Measurements from ENCODE around the gene GORASP2. TPM values are rescaled to one million over a fixed set of nuclear protein-coding genes. Genes with fewer than 3 reads are reported as not detected.
A peak's percentile ranks its signal among the peaks of the same experiment; 100 is the strongest.

Gene GORASP2
- total and polyA plus RNA-seq, 2 of the 4 experiments (the other 2 are of a cell fraction) = 53.1 to 156 TPM

DNA sequence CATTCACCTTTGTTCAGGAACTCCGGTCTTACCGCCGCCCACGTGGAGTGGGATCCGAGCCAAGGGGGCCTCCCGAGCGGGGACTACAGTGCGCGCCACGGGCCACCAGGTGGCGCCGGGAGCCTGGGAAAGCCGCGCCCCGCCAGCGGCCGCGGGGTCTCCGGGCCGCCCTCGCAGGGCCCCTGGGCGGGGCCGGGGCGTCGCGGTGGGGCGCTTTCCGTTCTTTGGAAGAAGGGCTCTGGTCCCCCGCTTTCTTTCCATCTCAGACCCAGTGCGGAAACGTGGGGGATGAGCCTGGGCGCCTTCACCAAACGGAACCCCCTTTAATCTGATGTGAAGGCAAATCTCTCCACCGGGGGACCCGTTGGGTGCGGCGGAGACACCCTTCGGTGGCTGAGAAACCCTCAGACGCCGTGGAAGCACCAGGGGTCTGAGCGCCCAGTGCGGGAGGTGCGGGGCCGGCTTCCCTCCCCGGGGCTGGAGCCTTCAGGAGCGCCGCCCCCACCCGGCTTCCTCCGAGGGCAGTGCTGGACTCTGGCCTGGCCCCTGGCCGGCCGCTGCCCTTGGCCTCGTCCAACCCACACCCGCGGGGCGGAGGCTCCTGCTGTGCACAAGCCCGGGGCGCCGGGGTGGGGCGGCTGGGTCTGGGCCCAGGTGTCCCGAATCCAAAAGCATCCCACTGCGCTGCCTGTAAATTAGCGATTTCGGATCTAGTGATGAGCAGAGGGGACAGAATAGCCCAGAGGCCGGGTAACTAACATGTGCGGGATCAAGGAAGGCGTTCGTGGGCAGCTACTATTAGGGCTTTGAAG is 44.6 kb downstream of the GORASP2 start:
- 21% methylated on average over 15 of the region's 67 CpGs; no CpG with 5 or more reads in 1 of the 2 experiments for WGBS, 2 experiments (ENCODE audit: extremely low coverage in 2 of 2, insufficient read length in 1 of 2)
- CTCF ChIA-PET = interaction anchor here (1.6 kb wide), 2 partner anchors 45 to 443 kb away, joined by 3 to 11 read pairs; partner anchors contain the start of gene GORASP2
- Histone ChIP-seq H3K4me2 (ENCODE audit: low read depth, low read length) (peak overlapping the region; percentile 81), H2AK5ac (ENCODE audit: low read depth, low read length) (peak overlapping the region; percentile 78), H3K79me1 (ENCODE audit: low read depth in 1 of 2, low read length in 2 of 2) (no peaks in the 10 kb centered on the region; a peak in 1 of 4 replicates), H2AK9ac (replicated peaks; ENCODE audit: low read depth, low read length, poor library complexity) (peak overlapping the region; percentile 98), H4K91ac (ENCODE audit: insufficient read depth, low read depth, low read length) (peak overlapping the region; percentile 98), H3K4ac (ENCODE audit: low read depth, low read length) (peak overlapping the region; percentile 98), H4K5ac (ENCODE audit: low read depth, low read length) (peak overlapping the region; percentile 89), H3K36me3 (ENCODE audit: control insufficient read depth, insufficient read depth, low read length) (peaks cover 2% of the 10 kb centered on the region; the same call in 1 of the 2 replicates), H3K4me3 (ENCODE audit: insufficient read depth, low read depth, low read length) (peak overlapping the region; percentile 86), H3K9me3 (ENCODE audit: control insufficient read depth, insufficient read depth, low read length) (no peaks in the 10 kb centered on the region), H3K9ac (ENCODE audit: low read depth, low read length) (peak overlapping the region; percentile 90), H3K4me1 (ENCODE audit: control insufficient read depth, insufficient read depth, low read length) (peaks cover 4% of the 10 kb centered on the region), H3K56ac (ENCODE audit: extremely low read depth, insufficient read depth, low read length) (peak overlapping the region; percentile 96), H3K27ac (ENCODE audit: insufficient read depth, low read length) (peak overlapping the region; percentile 84), H3K18ac (ENCODE audit: low read depth, low read length) (peak overlapping the region; percentile 83), H2BK5ac (ENCODE audit: low read depth, low read length, poor library complexity, severe bottlenecking) (peak overlapping the region; percentile 74), H2BK20ac (ENCODE audit: low read depth, low read length) (peak overlapping the region; percentile 56; the same call in 1 of the 2 replicates), H2BK120ac (ENCODE audit: low read depth, low read length) (peak overlapping the region; percentile 86), H4K20me1 (ENCODE audit: insufficient read depth, low read length) (no peaks in the 10 kb centered on the region), H3K14ac (replicated peaks; ENCODE audit: low read depth, low read length) (peak overlapping the region; percentile 93), H2AFZ (replicated peaks; ENCODE audit: low read length, poor library complexity) (peak overlapping the region; percentile 100), H2BK15ac (ENCODE audit: low read depth, low read length) (peak overlapping the region; percentile 99; the same call in 2 of the 3 replicates), H3K23ac (ENCODE audit: low read depth, low read length) (peak overlapping the region; percentile 98), H3K27me3 (ENCODE audit: control insufficient read depth, insufficient read depth, low read length) (no peaks in the 10 kb centered on the region; the same call in 1 of the 2 replicates), H4K8ac (ENCODE audit: low read depth in 2 of 2, low read length in 2 of 2) (peak overlapping the region; percentile 95 to 98), H3K9me1 (ENCODE audit: insufficient read depth, low read length) (no peaks in the 10 kb centered on the region)
- BruUV-seq (replicated peaks) = no TSS peak
- in situ Hi-C loops (cut with MboI; ENCODE audit: low sequenced_read_pairs) (loop anchor here (5.0 to 10.0 kb wide), 2 partner anchors 181 to 444 kb away; no protein-coding TSS in a partner anchor), intact Hi-C loops (cut with micrococcal nuclease) (loop anchor here (1.0 to 10.0 kb wide), 7 partner anchors 186 to 1491 kb away; partner anchors contain the start of genes CYBRD1 and DCAF17), dilution Hi-C loops (cut with HindIII; ENCODE audit: low sequenced_read_pairs, unreplicated experiment) (no loop called here)
- POLR2A ChIA-PET (ENCODE audit: unreplicated experiment) = no interaction called here
- DNase-seq (peak; percentile 66), ATAC-seq (ENCODE audit: low read depth) (peak; percentile 96)
- TF ChIP-seq RAD21 (IDR thresholded peaks at IDR 0.05; ENCODE audit: low read length) = peak; percentile 95
- TF ChIP-seq FOS (IDR thresholded peaks at IDR 0.05; ENCODE audit: low read depth, low read length) = no peak; the same call in 1 of the 2 replicates
- TF ChIP-seq BHLHE40 (IDR thresholded peaks at IDR 0.05; ENCODE audit: low read depth, low read length) = 0 out of 2 replicates have a peak, but pooled peaks have one; percentile 4
- peak; percentile 90 for TF ChIP-seq MAZ (IDR thresholded peaks at IDR 0.05; ENCODE audit: borderline replicate concordance, low read depth, low read length)
- TF ChIP-seq NFE2L2 (IDR thresholded peaks at IDR 0.05; ENCODE audit: low read depth, low read length) = no peak
- TF ChIP-seq MAFK (IDR thresholded peaks at IDR 0.05; ENCODE audit: low read depth, low read length) = no peak
- TF ChIP-seq USF2 (IDR thresholded peaks at IDR 0.05; ENCODE audit: low read depth, low read length) = peak; percentile 67
- TF ChIP-seq MXI1 (IDR thresholded peaks at IDR 0.05; ENCODE audit: borderline replicate concordance, low read depth, low read length) = peak; percentile 84; the same call in 1 of the 2 replicates
- peak; percentile 95 for TF ChIP-seq SMC3 (IDR thresholded peaks at IDR 0.05; ENCODE audit: low read depth, low read length)
- TF ChIP-seq POLR2A (IDR thresholded peaks at IDR 0.05; ENCODE audit: low read depth, low read length) = peak; percentile 45; the same call in 1 of the 2 replicates
- no peak for TF ChIP-seq CEBPB (IDR thresholded peaks at IDR 0.05; ENCODE audit: low read depth, low read length)
- TF ChIP-seq, protein P1, sequence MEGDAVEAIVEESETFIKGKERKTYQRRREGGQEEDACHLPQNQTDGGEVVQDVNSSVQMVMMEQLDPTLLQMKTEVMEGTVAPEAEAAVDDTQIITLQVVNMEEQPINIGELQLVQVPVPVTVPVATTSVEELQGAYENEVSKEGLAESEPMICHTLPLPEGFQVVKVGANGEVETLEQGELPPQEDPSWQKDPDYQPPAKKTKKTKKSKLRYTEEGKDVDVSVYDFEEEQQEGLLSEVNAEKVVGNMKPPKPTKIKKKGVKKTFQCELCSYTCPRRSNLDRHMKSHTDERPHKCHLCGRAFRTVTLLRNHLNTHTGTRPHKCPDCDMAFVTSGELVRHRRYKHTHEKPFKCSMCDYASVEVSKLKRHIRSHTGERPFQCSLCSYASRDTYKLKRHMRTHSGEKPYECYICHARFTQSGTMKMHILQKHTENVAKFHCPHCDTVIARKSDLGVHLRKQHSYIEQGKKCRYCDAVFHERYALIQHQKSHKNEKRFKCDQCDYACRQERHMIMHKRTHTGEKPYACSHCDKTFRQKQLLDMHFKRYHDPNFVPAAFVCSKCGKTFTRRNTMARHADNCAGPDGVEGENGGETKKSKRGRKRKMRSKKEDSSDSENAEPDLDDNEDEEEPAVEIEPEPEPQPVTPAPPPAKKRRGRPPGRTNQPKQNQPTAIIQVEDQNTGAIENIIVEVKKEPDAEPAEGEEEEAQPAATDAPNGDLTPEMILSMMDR (conservative IDR thresholded peaks at IDR 0.05; ENCODE audit: low read depth, low read length) = peak; percentile 97
- no peak for TF ChIP-seq RFX5 (IDR thresholded peaks at IDR 0.05; ENCODE audit: low read depth, low read length)
